ENCODE data around the gene FRS3. TPM values are rescaled to one million over a fixed set of nuclear protein-coding genes. Genes with fewer than 3 reads are reported as not detected.

Gene FRS3
- total RNA-seq, 1 donor from 2014 or later: 5.3 TPM

GRCh38 chr6:41758641-41759035 is 21.1 kb downstream of the FRS3 start:
- no peak for TF ChIP-seq CTCF (IDR thresholded peaks at IDR 0.05; ENCODE audit: borderline replicate concordance)
- Histone ChIP-seq H3K9me3 (replicated peaks) (no peaks in the 10 kb centered on the region), H3K27me3 (ENCODE audit: low read depth) (no peaks in the 10 kb centered on the region), H3K27ac (replicated peaks) (no peak overlapping the region), H3K4me1 (no peaks in the 10 kb centered on the region), H3K36me3 (no peaks in the 10 kb centered on the region), H3K4me3 (no peak overlapping the region)
- no peak for DNase-seq
- intact Hi-C loops (cut with micrococcal nuclease): no loop called here

GRCh38 chr6:41757931-41758640 is 21.6 kb downstream of the FRS3 start:
- DNase-seq: no peak
- no peak overlapping the region for H3K4me3 ChIP-seq
- H3K27ac ChIP-seq (replicated peaks): no peak overlapping the region
- no peaks in the 10 kb centered on the region for H3K36me3 ChIP-seq
- no peak for TF ChIP-seq CTCF (IDR thresholded peaks at IDR 0.05; ENCODE audit: borderline replicate concordance)
- no peaks in the 10 kb centered on the region for H3K27me3 ChIP-seq (ENCODE audit: low read depth)
- no peaks in the 10 kb centered on the region for H3K9me3 ChIP-seq (replicated peaks)
- no peaks in the 10 kb centered on the region for H3K4me1 ChIP-seq
- intact Hi-C loops (cut with micrococcal nuclease): no loop called here

GRCh38 chr6:41757271-41757670 is 22.4 kb downstream of the FRS3 start:
- Histone ChIP-seq H3K27me3 (ENCODE audit: low read depth) (no peaks in the 10 kb centered on the region), H3K36me3 (no peaks in the 10 kb centered on the region), H3K9me3 (replicated peaks) (no peaks in the 10 kb centered on the region), H3K27ac (replicated peaks) (no peak overlapping the region), H3K4me1 (no peaks in the 10 kb centered on the region), H3K4me3 (no peak overlapping the region)
- no peak for DNase-seq
- TF ChIP-seq CTCF (IDR thresholded peaks at IDR 0.05; ENCODE audit: borderline replicate concordance): no peak
- intact Hi-C loops (cut with micrococcal nuclease): no loop called here

- Histone ChIP-seq H3K36me3 (no peaks in the 10 kb centered on the region), H3K9me3 (replicated peaks) (no peaks in the 10 kb centered on the region), H3K27me3 (ENCODE audit: low read depth) (no peaks in the 10 kb centered on the region), H3K27ac (replicated peaks) (no peak overlapping the region), H3K4me1 (no peaks in the 10 kb centered on the region), H3K4me3 (no peak overlapping the region)
- no peak for TF ChIP-seq CTCF (IDR thresholded peaks at IDR 0.05; ENCODE audit: borderline replicate concordance)
- intact Hi-C loops (cut with micrococcal nuclease): no loop called here
- no peak for DNase-seq
Measured at GRCh38 chr6:41756354-41756753, 23.3 kb downstream of the FRS3 start.

- no peaks in the 10 kb centered on the region for H3K36me3 ChIP-seq
- H3K27me3 ChIP-seq (ENCODE audit: low read depth): no peaks in the 10 kb centered on the region
- no peak for DNase-seq
- TF ChIP-seq CTCF (IDR thresholded peaks at IDR 0.05; ENCODE audit: borderline replicate concordance): no peak
- no peaks in the 10 kb centered on the region for H3K4me1 ChIP-seq
- no peak overlapping the region for H3K4me3 ChIP-seq
- no peaks in the 10 kb centered on the region for H3K9me3 ChIP-seq (replicated peaks)
- no peak overlapping the region for H3K27ac ChIP-seq (replicated peaks)
- intact Hi-C loops (cut with micrococcal nuclease): no loop called here
Measured at GRCh38 chr6:41755895-41756294, 23.8 kb downstream of the FRS3 start.

All from left ventricle myocardium inferior (tissue), 1 donor.